Lower lobe of right lung (tissue), 2 donors: Measurements from ENCODE around the gene TBKBP1. TPM values are rescaled to one million over a fixed set of nuclear protein-coding genes. Genes with fewer than 3 reads are reported as not detected.

Source experiments
- ATAC-seq, 2 donors: fragments of 200-7000 bp; cut with Tn5 transposase; one replicate each; pipeline ENCODE4 v1.9.1; 2020 to 2022; ENCODE audit warnings: mild to moderate bottlenecking in 2 of 2, moderate library complexity in 2 of 2
- DNase-seq: peaks from one replicate; pipeline ENCODE4 v3.0.0-alpha.2; 2020
- H3K27ac ChIP-seq: fragments of 200-600 bp; one replicate; pipeline ENCODE4 v1.8.0; 2022
- H3K27me3 ChIP-seq: fragments of 200-600 bp; one replicate; pipeline ENCODE4 v1.8.0; 2022; ENCODE audit warnings: low read depth
- H3K36me3 ChIP-seq: fragments of 200-600 bp; one replicate; pipeline ENCODE4 v1.8.0; 2022; ENCODE audit warnings: mild to moderate bottlenecking
- H3K4me1 ChIP-seq: fragments of 200-600 bp; one replicate; pipeline ENCODE4 v1.8.0; 2022
- H3K4me3 ChIP-seq: fragments of 200-600 bp; one replicate; pipeline ENCODE4 v1.8.0; 2022; ENCODE audit warnings: mild to moderate bottlenecking
- H3K9me3 ChIP-seq: fragments of 200-600 bp; one replicate; pipeline ENCODE4 v1.8.0; 2022
- intact Hi-C: fragments of 100-400 bp; cut with DNase I; formaldehyde crosslinking; loops from one replicate; pipeline ENCODE4 v1.11.0; 2022
- total RNA-seq: library from RNA; stranded (reverse); fragmentation: NEBNext Ultra II Directional; extraction: Animal tissue kit (Norgen Biotek cat#: 25700); gene quantifications from one replicate; pipeline ENCODE4 v1.2.1, GENCODE V29; 2021
- TF ChIP-seq, protein P1 (sequence below): fragments of 200-600 bp; IDR thresholded peaks from one replicate; pipeline ENCODE4 v1.8.0; 2022; ENCODE audit warnings: antibody characterized with exemption, mild to moderate bottlenecking
- donor health status: DM: no; HTN: yes; CAD: no; lungs with severe emphysema.

Gene TBKBP1
- total RNA-seq, 1 donor from 2014 or later, result 8.3 TPM

DNA sequence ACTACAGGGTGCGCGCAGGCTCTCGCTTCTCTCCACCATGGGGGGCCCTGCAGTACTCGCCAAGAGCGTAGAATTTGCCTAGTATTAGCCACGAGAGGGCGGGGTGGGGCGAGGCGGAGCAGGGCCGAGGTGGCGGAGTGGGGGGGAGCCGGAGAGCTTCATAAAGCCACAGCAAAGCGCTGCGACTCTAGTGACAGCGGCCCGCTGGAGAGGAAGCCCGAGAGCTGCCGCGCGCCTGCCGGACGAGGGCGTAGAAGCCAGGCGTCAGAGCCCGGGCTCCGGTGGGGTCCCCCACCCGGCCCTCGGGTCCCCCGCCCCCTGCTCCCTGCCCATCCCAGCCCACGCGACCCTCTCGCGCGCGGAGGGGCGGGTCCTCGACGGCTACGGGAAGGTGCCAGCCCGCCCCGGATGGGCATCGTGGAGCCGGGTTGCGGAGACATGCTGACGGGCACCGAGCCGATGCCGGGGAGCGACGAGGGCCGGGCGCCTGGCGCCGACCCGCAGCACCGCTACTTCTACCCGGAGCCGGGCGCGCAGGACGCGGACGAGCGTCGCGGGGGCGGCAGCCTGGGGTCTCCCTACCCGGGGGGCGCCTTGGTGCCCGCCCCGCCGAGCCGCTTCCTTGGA lies 39.2 kb downstream of the TBKBP1 start, which contains the start of gene TBX21:
TBX21 (plus strand) TSS at position 190 of the 627 bp plus-strand sequence; CDS start at position 409, 219 bp downstream.
- Histone ChIP-seq H3K4me1 (peaks cover 19% of the 10 kb centered on the region), H3K9me3 (no peaks in the 10 kb centered on the region), H3K27ac (peak within 1 kb of the TSS; percentile 46), H3K27me3 (peaks cover 57% of the 10 kb centered on the region), H3K4me3 (peak within 1 kb of the TSS; percentile 48), H3K36me3 (no peaks in the 10 kb centered on the region)
- TF ChIP-seq, protein P1, sequence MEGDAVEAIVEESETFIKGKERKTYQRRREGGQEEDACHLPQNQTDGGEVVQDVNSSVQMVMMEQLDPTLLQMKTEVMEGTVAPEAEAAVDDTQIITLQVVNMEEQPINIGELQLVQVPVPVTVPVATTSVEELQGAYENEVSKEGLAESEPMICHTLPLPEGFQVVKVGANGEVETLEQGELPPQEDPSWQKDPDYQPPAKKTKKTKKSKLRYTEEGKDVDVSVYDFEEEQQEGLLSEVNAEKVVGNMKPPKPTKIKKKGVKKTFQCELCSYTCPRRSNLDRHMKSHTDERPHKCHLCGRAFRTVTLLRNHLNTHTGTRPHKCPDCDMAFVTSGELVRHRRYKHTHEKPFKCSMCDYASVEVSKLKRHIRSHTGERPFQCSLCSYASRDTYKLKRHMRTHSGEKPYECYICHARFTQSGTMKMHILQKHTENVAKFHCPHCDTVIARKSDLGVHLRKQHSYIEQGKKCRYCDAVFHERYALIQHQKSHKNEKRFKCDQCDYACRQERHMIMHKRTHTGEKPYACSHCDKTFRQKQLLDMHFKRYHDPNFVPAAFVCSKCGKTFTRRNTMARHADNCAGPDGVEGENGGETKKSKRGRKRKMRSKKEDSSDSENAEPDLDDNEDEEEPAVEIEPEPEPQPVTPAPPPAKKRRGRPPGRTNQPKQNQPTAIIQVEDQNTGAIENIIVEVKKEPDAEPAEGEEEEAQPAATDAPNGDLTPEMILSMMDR, result no peak
- DNase-seq (peak; percentile 78), ATAC-seq (peak; percentile 79 to 87)
- intact Hi-C loops, result no loop called here

DNA sequence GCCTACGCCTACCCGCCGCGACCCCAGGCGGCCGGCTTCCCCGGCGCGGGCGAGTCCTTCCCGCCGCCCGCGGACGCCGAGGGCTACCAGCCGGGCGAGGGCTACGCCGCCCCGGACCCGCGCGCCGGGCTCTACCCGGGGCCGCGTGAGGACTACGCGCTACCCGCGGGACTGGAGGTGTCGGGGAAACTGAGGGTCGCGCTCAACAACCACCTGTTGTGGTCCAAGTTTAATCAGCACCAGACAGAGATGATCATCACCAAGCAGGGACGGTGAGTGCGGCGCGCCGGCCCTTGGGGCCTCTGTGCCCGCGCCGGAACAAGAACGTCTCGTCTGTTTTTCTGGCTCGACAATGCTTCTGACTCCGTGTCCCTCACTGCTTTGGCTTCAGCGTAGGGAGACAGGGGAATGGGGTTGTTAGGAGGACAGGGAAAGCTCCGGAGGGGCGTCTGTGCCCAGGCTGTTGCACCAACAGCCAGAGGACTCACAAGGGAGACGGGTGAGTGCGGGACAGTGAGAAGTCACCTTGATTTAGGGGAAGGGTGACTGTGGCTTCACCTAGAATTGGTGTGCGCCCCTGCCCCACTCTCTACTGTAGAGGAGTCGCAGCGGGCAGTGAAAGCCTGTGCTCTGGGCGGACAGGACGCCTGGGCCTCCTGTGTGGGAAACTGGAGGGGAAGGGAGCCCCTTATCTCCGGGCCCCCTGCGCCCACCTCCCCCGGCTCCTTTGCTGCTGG lies 39.9 kb downstream of the TBKBP1 start:
- intact Hi-C loops, result no loop called here
- peak overlapping the region; percentile 46 for H3K27ac ChIP-seq
- no peaks in the 10 kb centered on the region for H3K9me3 ChIP-seq
- no peak for DNase-seq
- H3K4me1 ChIP-seq, result peaks cover 19% of the 10 kb centered on the region
- H3K36me3 ChIP-seq, result no peaks in the 10 kb centered on the region
- H3K4me3 ChIP-seq, result peak overlapping the region; percentile 48
- peak; percentile 3 to 4 for ATAC-seq
- H3K27me3 ChIP-seq, result peaks cover 52% of the 10 kb centered on the region
- TF ChIP-seq, protein P1, result no peak

DNA sequence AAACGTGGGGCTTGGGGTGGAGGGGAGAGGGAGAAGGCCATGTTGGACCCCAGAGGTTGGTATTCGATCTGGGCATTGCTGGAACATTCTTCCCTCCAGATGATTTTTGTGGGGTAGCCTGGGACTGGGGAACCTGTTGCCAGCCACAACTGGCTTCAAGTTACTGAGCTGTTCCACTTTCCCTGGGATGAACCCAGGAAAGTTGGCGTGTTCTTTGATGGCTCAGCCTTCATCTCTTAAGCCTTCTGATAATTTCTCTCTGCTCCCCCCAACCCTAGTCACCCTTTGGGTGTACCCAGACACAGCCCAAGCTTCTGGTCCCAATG lies 41.1 kb downstream of the TBKBP1 start:
- ATAC-seq (no peak), DNase-seq (no peak)
- peaks cover 52% of the 10 kb centered on the region for H3K27me3 ChIP-seq
- no peaks in the 10 kb centered on the region for H3K36me3 ChIP-seq
- intact Hi-C loops, result no loop called here
- H3K9me3 ChIP-seq, result no peaks in the 10 kb centered on the region
- H3K27ac ChIP-seq, result peak overlapping the region; percentile 31
- peaks cover 19% of the 10 kb centered on the region for H3K4me1 ChIP-seq
- TF ChIP-seq, protein P1, result no peak
- H3K4me3 ChIP-seq, result peak overlapping the region; percentile 33

DNA sequence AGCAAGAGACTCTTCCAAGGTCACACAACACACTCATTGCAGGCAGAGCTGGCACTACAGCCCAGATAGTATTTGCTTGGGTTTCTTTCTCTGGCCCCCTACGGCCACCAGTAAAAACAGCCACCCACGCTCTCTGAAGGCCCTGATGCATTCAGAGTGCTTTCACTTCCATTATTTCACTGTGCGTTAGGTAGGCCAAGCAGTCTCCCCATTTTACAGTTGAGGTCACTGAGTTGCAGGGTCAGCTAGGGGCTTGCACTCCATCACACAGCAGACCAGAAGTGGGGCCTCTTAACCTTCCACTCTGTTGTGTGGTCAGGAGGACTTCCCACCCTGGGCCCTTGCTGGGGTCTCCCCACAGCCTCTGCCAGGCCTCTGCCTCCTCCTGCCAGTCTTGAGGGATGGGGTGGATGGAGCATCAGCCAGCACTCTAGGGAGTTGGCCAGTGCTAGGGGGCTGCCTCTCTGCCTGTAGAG lies 41.6 kb downstream of the TBKBP1 start:
- H3K4me3 ChIP-seq, result peak overlapping the region; percentile 33

More for the DNA sequence above, 41.6 kb downstream of the TBKBP1 start:
- peaks cover 47% of the 10 kb centered on the region for H3K27me3 ChIP-seq
- H3K27ac ChIP-seq, result no peak overlapping the region
- H3K36me3 ChIP-seq, result no peaks in the 10 kb centered on the region
- peaks cover 19% of the 10 kb centered on the region for H3K4me1 ChIP-seq
- ATAC-seq (no peak), DNase-seq (no peak)
- intact Hi-C loops, result no loop called here
- no peaks in the 10 kb centered on the region for H3K9me3 ChIP-seq
- TF ChIP-seq, protein P1, result no peak
